Measurements from ENCODE around the gene VPS26A. TPM values are rescaled to one million over a fixed set of nuclear protein-coding genes. Genes with fewer than 3 reads are reported as not detected.

The VPS26A gene
- total and polyA plus RNA-seq, 8 donors = 22.6 to 69.6 (median 34.0) TPM

DNA sequence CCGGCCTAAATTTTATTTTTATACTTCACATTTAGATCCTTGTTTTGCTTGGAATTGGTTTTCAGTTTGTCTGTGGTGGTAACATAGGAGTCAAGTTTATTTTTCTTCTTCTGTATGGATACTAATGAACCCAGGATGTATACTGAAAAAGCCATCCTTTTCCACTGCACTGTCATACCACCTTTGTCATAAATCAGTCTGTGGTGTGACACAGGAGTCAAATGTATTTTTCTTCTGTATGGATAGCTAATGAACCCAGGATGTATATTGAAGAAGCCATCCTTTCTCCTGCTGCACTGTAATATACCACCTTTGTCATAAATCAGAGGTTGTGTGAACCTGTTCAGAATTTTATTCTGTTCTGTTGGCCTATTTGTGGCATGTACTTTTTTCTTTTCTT lies 21.4 kb downstream of the VPS26A start:
- Histone ChIP-seq H3K27ac (no peak overlapping the region), H3K36me3 (peaks cover 0 to 8% (median 4%) of the 10 kb centered on the region in 4 donors), H3K27me3 (no peaks in the 10 kb centered on the region), H3K4me1 (peaks cover 0 to 17% (median 8%) of the 10 kb centered on the region in 4 donors), H3K9me3 (no peaks in the 10 kb centered on the region), H3K4me3 (no peak overlapping the region)
- intact Hi-C loops (cut with DNase I; ENCODE audit: low total_unique reads) = no loop called here
- TF ChIP-seq POLR2A (IDR thresholded peaks at IDR 0.05) (no peak), POLR2AphosphoS5 (IDR thresholded peaks at IDR 0.05) (no peak), CTCF (IDR thresholded peaks at IDR 0.05) (no peak), EP300 (IDR thresholded peaks at IDR 0.05) (no peak)
- 94 to 100% (median 98%) methylated on average over 1 of the region's 1 CpG for WGBS, 5 donors
- DNase-seq = no peak

DNA sequence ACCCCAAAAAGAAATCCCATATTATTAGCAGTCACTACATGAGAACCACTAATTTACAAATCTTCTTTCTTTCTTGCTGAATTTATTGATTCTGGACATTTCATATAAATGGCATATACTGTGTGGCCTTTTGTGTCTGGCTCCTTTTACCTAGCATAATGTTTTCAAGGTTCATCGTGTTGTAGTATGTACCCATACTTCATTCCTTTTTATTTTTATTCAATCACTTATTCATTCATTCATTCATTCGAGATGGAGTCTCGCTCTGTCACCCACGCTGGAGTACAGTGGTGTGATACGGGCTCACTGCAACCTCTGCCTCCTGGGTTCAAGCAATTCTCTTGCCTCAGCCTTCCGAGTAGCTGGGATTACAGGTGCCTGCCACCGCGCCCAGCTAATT lies 21.9 kb downstream of the VPS26A start:
- H3K4me3 ChIP-seq = no peak overlapping the region
- peaks cover 0 to 5% (median 4%) of the 10 kb centered on the region in 4 donors for H3K36me3 ChIP-seq
- H3K27ac ChIP-seq = no peak overlapping the region
- no peak for TF ChIP-seq POLR2AphosphoS5 (IDR thresholded peaks at IDR 0.05)
- no peak for TF ChIP-seq EP300 (IDR thresholded peaks at IDR 0.05)
- no peak for TF ChIP-seq POLR2A (IDR thresholded peaks at IDR 0.05)
- no peak for TF ChIP-seq CTCF (IDR thresholded peaks at IDR 0.05)
- H3K4me1 ChIP-seq = peaks cover 0 to 17% (median 8%) of the 10 kb centered on the region in 4 donors
- H3K27me3 ChIP-seq = no peaks in the 10 kb centered on the region
- WGBS, 5 donors = 96 to 99% (median 97%) methylated on average over 8 of the region's 8 CpGs
- no peak for DNase-seq
- no peaks in the 10 kb centered on the region for H3K9me3 ChIP-seq
- intact Hi-C loops (cut with DNase I; ENCODE audit: low total_unique reads) = no loop called here

- no peak overlapping the region for H3K27ac ChIP-seq
- TF ChIP-seq CTCF (IDR thresholded peaks at IDR 0.05) (no peak), POLR2AphosphoS5 (IDR thresholded peaks at IDR 0.05) (no peak), POLR2A (IDR thresholded peaks at IDR 0.05) (no peak)
- H3K36me3 ChIP-seq = peaks cover 0 to 5% (median 3%) of the 10 kb centered on the region in 4 donors
- H3K4me1 ChIP-seq = peaks cover 0 to 17% (median 8%) of the 10 kb centered on the region in 4 donors
- intact Hi-C loops (cut with DNase I; ENCODE audit: low total_unique reads) = no loop called here
- 36 to 46% (median 39%) methylated on average over 2 of the region's 2 CpGs for WGBS, 5 donors
- H3K27me3 ChIP-seq = no peaks in the 10 kb centered on the region
- H3K4me3 ChIP-seq = no peak overlapping the region
- no peaks in the 10 kb centered on the region for H3K9me3 ChIP-seq
- peak in 1 of 2 donors; percentile 8 for DNase-seq
Observed at GRCh38 chr10:69146759-69147158, 22.8 kb downstream of the VPS26A start.

GRCh38 chr10:69151984-69152383 lies 28.0 kb downstream of the VPS26A start:
- TF ChIP-seq POLR2A (IDR thresholded peaks at IDR 0.05) = no peak
- TF ChIP-seq CTCF (IDR thresholded peaks at IDR 0.05) = no peak
- no peak for TF ChIP-seq POLR2AphosphoS5 (IDR thresholded peaks at IDR 0.05)
- no peak for TF ChIP-seq EP300 (IDR thresholded peaks at IDR 0.05)
- no peak for DNase-seq
- H3K36me3 ChIP-seq = peaks cover 0 to 4% (median 2%) of the 10 kb centered on the region in 4 donors
- H3K4me3 ChIP-seq = no peak overlapping the region
- H3K9me3 ChIP-seq = no peaks in the 10 kb centered on the region
- peaks cover 0 to 16% (median 5%) of the 10 kb centered on the region in 4 donors for H3K4me1 ChIP-seq
- no peak overlapping the region for H3K27ac ChIP-seq
- 92 to 97% (median 93%) methylated on average over 3 of the region's 3 CpGs for WGBS, 5 donors
- intact Hi-C loops (cut with DNase I; ENCODE audit: low total_unique reads) = no loop called here
- H3K27me3 ChIP-seq = no peaks in the 10 kb centered on the region

Measured in stomach (tissue), 9 donors.